Keratinocyte (primary cell): ENCODE results near the gene PLA2G2F. TPM values are rescaled to one million over a fixed set of nuclear protein-coding genes. Genes with fewer than 3 reads are reported as not detected.

Experiments used
- DNase-seq: peaks from one replicate; pipeline ENCODE4 v3.0.0-alpha.2; 2011; ENCODE audit warnings: low read depth, missing footprints, low spot score
- FAIRE-seq: peaks from 2 replicates; lab custom pipeline; 2011; peaks lifted over from hg19 to GRCh38; lab: Jason Lieb, UNC
- H2AFZ ChIP-seq: 2 replicates; pipeline ENCODE4 v1.6.0; 2012; ENCODE audit warnings: low read length, control low read depth, inconsistent platforms; ENCODE audit not compliant: control insufficient read depth
- H3K27ac ChIP-seq: 2 replicates; pipeline ENCODE4 v1.5.1; 2011; ENCODE audit warnings: low read length; ENCODE audit not compliant: control insufficient read depth, insufficient read depth
- H3K27me3 ChIP-seq: 3 replicates; pipeline ENCODE4 v1.6.0; 2011; ENCODE audit warnings: low read length; ENCODE audit not compliant: control insufficient read depth, insufficient read depth; ENCODE audit errors: extremely low read depth
- H3K36me3 ChIP-seq, 2 experiments: 2 replicates in 1 of 2; 3 replicates in 1 of 2; pipeline ENCODE4 v1.5.1; 2011; ENCODE audit warnings: low read length in 2 of 2, mild to moderate bottlenecking in 1 of 2; ENCODE audit not compliant: control insufficient read depth in 2 of 2, insufficient read depth in 2 of 2; ENCODE audit errors: extremely low read depth in 1 of 2
- H3K4me1 ChIP-seq: 3 replicates; pipeline ENCODE4 v1.5.1; 2011; ENCODE audit warnings: low read length; ENCODE audit not compliant: control insufficient read depth, insufficient read depth; ENCODE audit errors: extremely low read depth
- H3K4me2 ChIP-seq: 3 replicates; pipeline ENCODE4 v1.6.0; 2011; ENCODE audit warnings: low read depth, low read length; ENCODE audit not compliant: control insufficient read depth, insufficient read depth; ENCODE audit errors: extremely low read depth
- H3K4me3 ChIP-seq, 3 experiments: fragments of 200-600 bp in 1 of 3; sonication (generic) in 1 of 3; 2 replicates in 2 of 3; 3 replicates in 1 of 3; pipeline ENCODE4 v1.5.1; 2011 to 2016; ENCODE audit warnings: low read length in 3 of 3, mild to moderate bottlenecking in 3 of 3, control low read depth in 2 of 3, inconsistent platforms in 1 of 3, low read depth in 1 of 3, mixed read lengths in 1 of 3, mixed run types in 1 of 3, moderate library complexity in 1 of 3; ENCODE audit not compliant: control insufficient read depth in 2 of 3, insufficient read depth in 2 of 3; ENCODE audit errors: extremely low read depth in 1 of 3
- H3K79me2 ChIP-seq: 2 replicates; pipeline ENCODE4 v1.6.0; 2012; ENCODE audit warnings: low read length; ENCODE audit not compliant: control insufficient read depth, insufficient read depth
- H3K9ac ChIP-seq: 3 replicates; pipeline ENCODE4 v1.6.0; 2011; ENCODE audit warnings: low read length; ENCODE audit not compliant: control insufficient read depth, insufficient read depth; ENCODE audit errors: extremely low read depth
- H3K9me1 ChIP-seq: 3 replicates; pipeline ENCODE4 v1.6.0; 2011; ENCODE audit warnings: low read length; ENCODE audit not compliant: control insufficient read depth, insufficient read depth; ENCODE audit errors: extremely low read depth
- H3K9me3 ChIP-seq: 2 replicates; pipeline ENCODE4 v1.5.1; 2012; ENCODE audit warnings: low read depth, low read length; ENCODE audit not compliant: control insufficient read depth
- H4K20me1 ChIP-seq: 3 replicates; pipeline ENCODE4 v1.6.0; 2011; ENCODE audit warnings: low read length; ENCODE audit not compliant: control insufficient read depth, insufficient read depth; ENCODE audit errors: extremely low read depth
- CTCF ChIP-seq, 3 experiments: IDR thresholded peaks in 1 of 3; conservative IDR thresholded peaks in 1 of 3; optimal IDR thresholded peaks in 1 of 3; 2 replicates in 2 of 3; 3 replicates in 1 of 3; pipeline versions ENCODE3 to v1.5.1; 2011; ENCODE audit warnings: low read length in 3 of 3, mild to moderate bottlenecking in 3 of 3, moderate library complexity in 2 of 3, control low read depth in 1 of 3, inconsistent platforms in 1 of 3; ENCODE audit not compliant: insufficient read depth in 2 of 3; ENCODE audit errors: extremely low read depth in 1 of 3
- EZH2 ChIP-seq: IDR thresholded peaks from one replicate; pipeline ENCODE4 v1.6.1; 2012; ENCODE audit warnings: inconsistent platforms, mild to moderate bottlenecking, low read length, moderate library complexity
- dilution Hi-C: fragments of 300-500 bp; cut with MboI; formaldehyde crosslinking; loops from one replicate; pipeline ENCODE4 v1.7.0; 2020; ENCODE audit warnings: low sequenced_read_pairs; ENCODE audit not compliant: extremely low pct_ligation_motif_present
- polyA plus RNA-seq, 5 experiments: library from polyadenylated mRNA; depleted of rRNA in 3 of 5; stranded (reverse) in 3 of 5; stranded (forward) in 1 of 5; unstranded in 1 of 5; fragments of >200 nt; gene quantifications; 1 replicate in 1 of 5; 2 replicates in 3 of 5; 3 replicates in 1 of 5; pipeline versions ENCODE4 v1.2.1 to v1.2.3, GENCODE V29; 2011 to 2012; ENCODE audit warnings: missing spikeins in 2 of 5, low read depth in 1 of 5, low replicate concordance in 1 of 5

Gene PLA2G2F
- polyA plus RNA-seq, 1 donor (not counting 4 experiments of a cell fraction or from before 2014, with no cell fraction given): 0.26 TPM

GRCh38 chr1:20183616-20184271, 44.6 kb downstream of the PLA2G2F start:
- Histone ChIP-seq H3K9me1 (no peaks in the 10 kb centered on the region), H3K27ac (no peak overlapping the region), H3K4me3 (no peak overlapping the region), H3K27me3 (peaks cover 39% of the 10 kb centered on the region), H3K79me2 (no peaks in the 10 kb centered on the region), H3K9ac (no peak overlapping the region), H3K36me3 (no peaks in the 10 kb centered on the region), H2AFZ (no peak overlapping the region), H3K4me2 (no peak overlapping the region), H3K9me3 (peaks cover 6% of the 10 kb centered on the region), H3K4me1 (peaks cover 3% of the 10 kb centered on the region), H4K20me1 (no peaks in the 10 kb centered on the region)
- dilution Hi-C loops: no loop called here
- DNase-seq (no peak), FAIRE-seq (no peak)
- TF ChIP-seq EZH2 (no peak), CTCF (optimal IDR thresholded peaks at IDR 0.05 in 1 of 3, IDR thresholded peaks at IDR 0.05 in 1 of 3, conservative IDR thresholded peaks at IDR 0.05 in 1 of 3; ENCODE audit: extremely low read depth in 1 of 3, insufficient read depth in 2 of 3, low read length in 3 of 3) (no peak)

- dilution Hi-C loops: no loop called here
- Histone ChIP-seq H3K27me3 (peaks cover 43% of the 10 kb centered on the region), H4K20me1 (no peaks in the 10 kb centered on the region), H3K79me2 (no peaks in the 10 kb centered on the region), H3K36me3 (no peaks in the 10 kb centered on the region), H3K4me1 (peaks cover 3% of the 10 kb centered on the region), H3K9ac (no peak overlapping the region), H3K4me3 (no peak overlapping the region), H3K9me3 (peaks cover 5% of the 10 kb centered on the region), H2AFZ (no peak overlapping the region), H3K9me1 (no peaks in the 10 kb centered on the region), H3K27ac (no peak overlapping the region), H3K4me2 (no peak overlapping the region)
- FAIRE-seq: no peak
- TF ChIP-seq CTCF (optimal IDR thresholded peaks at IDR 0.05 in 1 of 3, IDR thresholded peaks at IDR 0.05 in 1 of 3, conservative IDR thresholded peaks at IDR 0.05 in 1 of 3; ENCODE audit: extremely low read depth in 1 of 3, insufficient read depth in 2 of 3, low read length in 3 of 3): no peak
- TF ChIP-seq EZH2: no peak
- no peak for DNase-seq
Measured at GRCh38 chr1:20184481-20184900, 45.4 kb downstream of the PLA2G2F start.
